IMR-90 (cell line): ENCODE data around the gene MFSD6. TPM values are rescaled to one million over a fixed set of nuclear protein-coding genes. Genes with fewer than 3 reads are reported as not detected.
A peak's percentile ranks its signal among the peaks of the same experiment; 100 is the strongest.

Experiments used
- ATAC-seq: fragments of 200-7000 bp; cut with Tn5 transposase; 2 replicates; pipeline ENCODE4 v1.9.1; 2020; ENCODE audit warnings: low read depth, mild to moderate bottlenecking, moderate library complexity
- BruUV-seq: library from RNA; stranded (reverse); fragments of 400-500 nt; replicated peaks from 2 replicates; lab custom pipeline; 2021; lab: Mats Ljungman, UMichigan
- CTCF ChIA-PET: fragments of 300-600 bp; formaldehyde crosslinking; extraction: SDS; loops from one replicate; lab custom pipeline; 2021; ENCODE audit warnings: antibody characterized with exemption; lab: Yijun Ruan, JAX
- POLR2A ChIA-PET: fragments of 300-600 bp; sonication (Branson Sonifier 250); formaldehyde crosslinking; loops from one replicate; lab custom pipeline; 2022; ENCODE audit warnings: antibody characterized with exemption; ENCODE audit not compliant: unreplicated experiment; lab: Charles Lee
- DNase-seq: peaks from one replicate; pipeline ENCODE4 v3.0.0; 2013
- H2AFZ ChIP-seq: replicated peaks from 2 replicates; pipeline ENCODE3; 2013; ENCODE audit warnings: low read length, mild to moderate bottlenecking; ENCODE audit not compliant: poor library complexity
- H2AK5ac ChIP-seq: 2 replicates; pipeline ENCODE4 v1.6.1; 2013; ENCODE audit warnings: low read depth, low read length, inconsistent platforms
- H2AK9ac ChIP-seq: replicated peaks from 2 replicates; pipeline ENCODE3; 2013; ENCODE audit warnings: mild to moderate bottlenecking, low read depth, low read length, moderate library complexity; ENCODE audit not compliant: poor library complexity
- H2BK120ac ChIP-seq: 2 replicates; pipeline ENCODE4 v1.6.1; 2013; ENCODE audit warnings: low read depth, low read length, inconsistent platforms
- H2BK15ac ChIP-seq: 3 replicates; pipeline ENCODE4 v1.6.1; 2013; ENCODE audit warnings: low read depth, low read length, inconsistent platforms
- H2BK20ac ChIP-seq: 2 replicates; pipeline ENCODE4 v1.6.1; 2013; ENCODE audit warnings: low read depth, mild to moderate bottlenecking, inconsistent platforms, low read length, moderate library complexity
- H2BK5ac ChIP-seq: 2 replicates; pipeline ENCODE4 v1.6.1; 2013; ENCODE audit warnings: mild to moderate bottlenecking, low read depth, low read length, inconsistent platforms; ENCODE audit not compliant: poor library complexity, severe bottlenecking
- H3K14ac ChIP-seq: replicated peaks from 2 replicates; pipeline ENCODE4 v1.6.1; 2013; ENCODE audit warnings: low read depth, low read length, inconsistent platforms
- H3K18ac ChIP-seq: 2 replicates; pipeline ENCODE4 v1.6.1; 2013; ENCODE audit warnings: low read depth, low read length, control low read depth
- H3K23ac ChIP-seq: 2 replicates; pipeline ENCODE4 v1.6.1; 2013; ENCODE audit warnings: low read depth, low read length, inconsistent platforms
- H3K27ac ChIP-seq: 2 replicates; pipeline ENCODE4 v1.5.1; 2013; ENCODE audit warnings: mild to moderate bottlenecking, control low read depth, low read length; ENCODE audit not compliant: insufficient read depth
- H3K27me3 ChIP-seq: 2 replicates; pipeline ENCODE4 v1.6.1; 2013; ENCODE audit warnings: low read length; ENCODE audit not compliant: control insufficient read depth, insufficient read depth
- H3K36me3 ChIP-seq: 2 replicates; pipeline ENCODE4 v1.6.1; 2013; ENCODE audit warnings: low read length, mixed read lengths; ENCODE audit not compliant: control insufficient read depth, insufficient read depth
- H3K4ac ChIP-seq: 2 replicates; pipeline ENCODE4 v1.6.1; 2013; ENCODE audit warnings: low read depth, low read length, inconsistent platforms
- H3K4me1 ChIP-seq: 2 replicates; pipeline ENCODE4 v1.6.1; 2013; ENCODE audit warnings: low read length, mixed read lengths; ENCODE audit not compliant: control insufficient read depth, insufficient read depth
- H3K4me2 ChIP-seq: 2 replicates; pipeline ENCODE4 v1.6.1; 2013; ENCODE audit warnings: low read depth, mild to moderate bottlenecking, control low read depth, low read length, moderate library complexity
- H3K4me3 ChIP-seq: 2 replicates; pipeline ENCODE4 v1.5.1; 2013; ENCODE audit warnings: low read depth, mild to moderate bottlenecking, control low read depth, low read length, moderate library complexity; ENCODE audit not compliant: insufficient read depth
- H3K56ac ChIP-seq: 2 replicates; pipeline ENCODE4 v1.6.1; 2013; ENCODE audit warnings: low read length, inconsistent platforms; ENCODE audit not compliant: insufficient read depth; ENCODE audit errors: extremely low read depth
- H3K79me1 ChIP-seq, 2 experiments: 2 replicates each; pipeline ENCODE4 v1.6.1; 2013; ENCODE audit warnings: low read length in 2 of 2, inconsistent platforms in 1 of 2, low read depth in 1 of 2
- H3K9ac ChIP-seq: 2 replicates; pipeline ENCODE4 v1.6.1; 2013; ENCODE audit warnings: low read depth, low read length, control low read depth
- H3K9me1 ChIP-seq: 2 replicates; pipeline ENCODE4 v1.6.1; 2013; ENCODE audit warnings: low read length, inconsistent platforms; ENCODE audit not compliant: insufficient read depth
- H3K9me3 ChIP-seq: 2 replicates; pipeline ENCODE4 v1.6.1; 2013; ENCODE audit warnings: low read length; ENCODE audit not compliant: control insufficient read depth, insufficient read depth
- H4K20me1 ChIP-seq: 2 replicates; pipeline ENCODE4 v1.6.1; 2013; ENCODE audit warnings: low read length, inconsistent platforms; ENCODE audit not compliant: insufficient read depth
- H4K5ac ChIP-seq: 2 replicates; pipeline ENCODE4 v1.6.1; 2013; ENCODE audit warnings: mild to moderate bottlenecking, low read depth, low read length, control low read depth
- H4K8ac ChIP-seq, 2 experiments: 2 replicates each; pipeline ENCODE4 v1.6.1; 2013; ENCODE audit warnings: low read depth in 2 of 2, low read length in 2 of 2, control low read depth in 1 of 2, inconsistent platforms in 1 of 2
- H4K91ac ChIP-seq: 2 replicates; pipeline ENCODE4 v1.6.1; 2013; ENCODE audit warnings: low read depth, low read length, inconsistent platforms; ENCODE audit not compliant: insufficient read depth
- CEBPB ChIP-seq: IDR thresholded peaks from 2 replicates; pipeline ENCODE4 v1.6.1; 2012; ENCODE audit warnings: low read depth, low read length, improper control_type of control experiment
- CHD1 ChIP-seq: IDR thresholded peaks from 2 replicates; pipeline ENCODE4 v1.6.1; 2012; ENCODE audit warnings: low read depth, low read length, improper control_type of control experiment
- NFE2L2 ChIP-seq: fragments of 150-350 bp; IDR thresholded peaks from 2 replicates; pipeline ENCODE4 v1.6.1; 2016; ENCODE audit warnings: low read depth, mild to moderate bottlenecking, low read length
- POLR2A ChIP-seq: IDR thresholded peaks from 2 replicates; pipeline ENCODE4 v1.6.1; 2012; ENCODE audit warnings: mild to moderate bottlenecking, low read depth, low read length
- RAD21 ChIP-seq: IDR thresholded peaks from 2 replicates; pipeline ENCODE4 v1.6.1; 2012; ENCODE audit warnings: low read length, improper control_type of control experiment
- SMC3 ChIP-seq: fragments of 150-350 bp; IDR thresholded peaks from 2 replicates; pipeline ENCODE4 v1.6.1; 2016; ENCODE audit warnings: low read depth, mild to moderate bottlenecking, antibody characterized with exemption, low read length, moderate library complexity
- WGBS, 2 experiments: methylation state at CpG; one replicate each; pipeline versions ENCODE4 v1.1.5 to v1.1.7; 2013; ENCODE audit warnings: missing lambda C conversion rate in 2 of 2; ENCODE audit not compliant: insufficient read length in 1 of 2; ENCODE audit errors: extremely low coverage in 2 of 2; 5-methylcytosine and 5-hydroxymethylcytosine counted together
- dilution Hi-C: fragments of 300-500 bp; cut with HindIII; formaldehyde crosslinking; loops from one replicate; pipeline ENCODE4 v1.14.3; 2018; ENCODE audit warnings: low sequenced_read_pairs; ENCODE audit not compliant: unreplicated experiment
- in situ Hi-C: fragments of 300-500 bp; cut with MboI; formaldehyde crosslinking; loops from 3 replicates; pipeline ENCODE4 v1.14.3; 2019; ENCODE audit warnings: low sequenced_read_pairs, inconsistent platforms, mixed read lengths
- intact Hi-C: fragments of 100-400 bp; cut with micrococcal nuclease; formaldehyde crosslinking; loops from 2 replicates; pipeline ENCODE4 v1.10.0; 2022
- polyA plus RNA-seq, 3 experiments: library from polyadenylated mRNA; depleted of rRNA; stranded (reverse); fragments of >200 nt; gene quantifications; 2 replicates each; pipeline ENCODE4 v1.2.3, GENCODE V29; 2012; ENCODE audit warnings: low replicate concordance in 1 of 3
- total RNA-seq: library from RNA; depleted of rRNA; stranded (reverse); fragments of >200 nt; gene quantifications from 2 replicates; pipeline ENCODE4 v1.2.3, GENCODE V29; 2012
- TF ChIP-seq, protein P1 (sequence below): fragments of 150-350 bp; IDR thresholded peaks from 2 replicates; pipeline ENCODE4 v1.6.1; 2016; ENCODE audit warnings: low read depth, mild to moderate bottlenecking, low read length, moderate library complexity, borderline replicate concordance
- TF ChIP-seq, protein P2 (sequence below): conservative IDR thresholded peaks from 2 replicates; pipeline ENCODE4 v1.5.1; 2012; ENCODE audit warnings: mild to moderate bottlenecking, low read depth, low read length, improper control_type of control experiment
- TF ChIP-seq, protein P3 (sequence below): fragments of 150-350 bp; IDR thresholded peaks from 2 replicates; pipeline ENCODE4 v1.6.1; 2017; ENCODE audit warnings: mild to moderate bottlenecking, antibody characterized with exemption, low read length, low read depth

Gene MFSD6
- total and polyA plus RNA-seq, 2 of the 4 experiments (the other 2 are of a cell fraction), result 4.2 to 7.7 TPM

DNA sequence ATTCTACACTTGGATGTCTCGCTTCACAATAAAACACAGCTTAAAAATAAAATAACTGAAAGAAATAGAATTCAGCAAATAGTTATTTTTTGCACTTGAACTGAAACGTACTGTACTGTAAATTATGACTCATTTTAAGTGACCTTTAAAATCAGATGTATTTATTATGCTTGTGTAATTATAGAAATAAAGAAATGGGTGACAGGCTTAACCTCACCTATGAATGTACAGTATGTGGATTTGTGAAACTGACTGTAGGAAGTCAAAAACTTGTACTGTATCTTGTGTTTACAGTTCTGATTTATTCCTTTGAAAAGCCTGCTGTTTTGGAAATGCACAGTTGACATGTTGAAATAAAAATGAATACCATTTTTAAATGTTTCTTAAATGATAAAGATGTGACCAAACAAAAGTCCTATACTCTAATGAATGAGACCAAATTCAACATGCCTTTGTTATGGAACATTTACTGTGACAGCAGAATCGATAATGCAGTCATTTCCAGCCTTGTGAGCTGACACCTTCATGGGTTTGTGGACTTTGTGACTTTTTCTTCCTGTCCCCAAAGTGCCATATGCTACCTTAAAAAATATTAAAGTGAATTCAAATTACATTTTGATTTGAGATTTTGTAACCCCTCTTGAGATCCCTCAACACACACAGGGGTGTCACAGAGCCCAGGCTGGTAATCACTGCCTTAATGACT lies 93.7 kb downstream of the MFSD6 start:
- Histone ChIP-seq H3K56ac (no peak overlapping the region), H4K91ac (peak overlapping the region; percentile 22; the same call in 1 of the 2 replicates), H3K27ac (peak overlapping the region; percentile 46; the same call in 1 of the 2 replicates), H3K4me2 (peak overlapping the region; percentile 79; the same call in 1 of the 2 replicates), H3K4me3 (no peak overlapping the region), H2BK15ac (peak overlapping the region; percentile 53; the same call in 1 of the 3 replicates), H3K36me3 (peaks cover 6% of the 10 kb centered on the region; the same call in 1 of the 2 replicates), H2AFZ (no peak overlapping the region), H4K20me1 (no peaks in the 10 kb centered on the region), H4K5ac (no peak overlapping the region; the same call in 1 of the 2 replicates), H3K9ac (no peak overlapping the region), H3K9me1 (peaks cover 9% of the 10 kb centered on the region), H4K8ac (peak overlapping the region in 1 of 2 experiments; percentile 17; a peak in 3 of 4 replicates), H3K4me1 (peaks cover 25% of the 10 kb centered on the region), H3K27me3 (no peaks in the 10 kb centered on the region), H2AK9ac (no peak overlapping the region), H2BK120ac (peak overlapping the region; percentile 57; the same call in 1 of the 2 replicates), H3K9me3 (no peaks in the 10 kb centered on the region), H3K4ac (peak overlapping the region; percentile 31; the same call in 1 of the 2 replicates), H2AK5ac (no peak overlapping the region; the same call in 1 of the 2 replicates), H3K18ac (peak overlapping the region; percentile 84; the same call in 1 of the 2 replicates), H2BK20ac (peak overlapping the region; percentile 48), H3K23ac (peak overlapping the region; percentile 31; the same call in 1 of the 2 replicates), H2BK5ac (peak overlapping the region; percentile 73), H3K14ac (peak overlapping the region; percentile 59), H3K79me1 (0 out of 4 replicates have a peak, but pooled peaks cover 0 to 2% of the 10 kb centered on the region in 2 experiments)
- in situ Hi-C loops, result loop anchor here (10.0 kb wide), 1 partner anchor 87 kb away; no protein-coding TSS in a partner anchor
- no TSS peak for BruUV-seq
- ChIA-PET POLR2A (no interaction called here), CTCF (interaction anchor here (1.5 kb wide), 1 partner anchor 24 kb away, joined by 3 read pairs; no protein-coding TSS in a partner anchor)
- peak; percentile 25 for DNase-seq
- dilution Hi-C loops, result no loop called here
- WGBS, 2 experiments, result no CpG with 5 or more reads among the region's 3 CpGs
- intact Hi-C loops, result no loop called here
- TF ChIP-seq RAD21 (no peak), CEBPB (no peak), CHD1 (no peak), NFE2L2 (no peak), POLR2A (no peak), SMC3 (no peak)
- TF ChIP-seq, protein P1, sequence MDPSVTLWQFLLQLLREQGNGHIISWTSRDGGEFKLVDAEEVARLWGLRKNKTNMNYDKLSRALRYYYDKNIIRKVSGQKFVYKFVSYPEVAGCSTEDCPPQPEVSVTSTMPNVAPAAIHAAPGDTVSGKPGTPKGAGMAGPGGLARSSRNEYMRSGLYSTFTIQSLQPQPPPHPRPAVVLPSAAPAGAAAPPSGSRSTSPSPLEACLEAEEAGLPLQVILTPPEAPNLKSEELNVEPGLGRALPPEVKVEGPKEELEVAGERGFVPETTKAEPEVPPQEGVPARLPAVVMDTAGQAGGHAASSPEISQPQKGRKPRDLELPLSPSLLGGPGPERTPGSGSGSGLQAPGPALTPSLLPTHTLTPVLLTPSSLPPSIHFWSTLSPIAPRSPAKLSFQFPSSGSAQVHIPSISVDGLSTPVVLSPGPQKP, result no peak
- TF ChIP-seq, protein P2, sequence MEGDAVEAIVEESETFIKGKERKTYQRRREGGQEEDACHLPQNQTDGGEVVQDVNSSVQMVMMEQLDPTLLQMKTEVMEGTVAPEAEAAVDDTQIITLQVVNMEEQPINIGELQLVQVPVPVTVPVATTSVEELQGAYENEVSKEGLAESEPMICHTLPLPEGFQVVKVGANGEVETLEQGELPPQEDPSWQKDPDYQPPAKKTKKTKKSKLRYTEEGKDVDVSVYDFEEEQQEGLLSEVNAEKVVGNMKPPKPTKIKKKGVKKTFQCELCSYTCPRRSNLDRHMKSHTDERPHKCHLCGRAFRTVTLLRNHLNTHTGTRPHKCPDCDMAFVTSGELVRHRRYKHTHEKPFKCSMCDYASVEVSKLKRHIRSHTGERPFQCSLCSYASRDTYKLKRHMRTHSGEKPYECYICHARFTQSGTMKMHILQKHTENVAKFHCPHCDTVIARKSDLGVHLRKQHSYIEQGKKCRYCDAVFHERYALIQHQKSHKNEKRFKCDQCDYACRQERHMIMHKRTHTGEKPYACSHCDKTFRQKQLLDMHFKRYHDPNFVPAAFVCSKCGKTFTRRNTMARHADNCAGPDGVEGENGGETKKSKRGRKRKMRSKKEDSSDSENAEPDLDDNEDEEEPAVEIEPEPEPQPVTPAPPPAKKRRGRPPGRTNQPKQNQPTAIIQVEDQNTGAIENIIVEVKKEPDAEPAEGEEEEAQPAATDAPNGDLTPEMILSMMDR, result no peak
- TF ChIP-seq, protein P3, sequence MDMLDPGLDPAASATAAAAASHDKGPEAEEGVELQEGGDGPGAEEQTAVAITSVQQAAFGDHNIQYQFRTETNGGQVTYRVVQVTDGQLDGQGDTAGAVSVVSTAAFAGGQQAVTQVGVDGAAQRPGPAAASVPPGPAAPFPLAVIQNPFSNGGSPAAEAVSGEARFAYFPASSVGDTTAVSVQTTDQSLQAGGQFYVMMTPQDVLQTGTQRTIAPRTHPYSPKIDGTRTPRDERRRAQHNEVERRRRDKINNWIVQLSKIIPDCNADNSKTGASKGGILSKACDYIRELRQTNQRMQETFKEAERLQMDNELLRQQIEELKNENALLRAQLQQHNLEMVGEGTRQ, result no peak
- peak; percentile 61 for ATAC-seq
